GM12801 (cell line): ENCODE results near the gene TSFM.

ENCODE experiments used
- CTCF ChIP-seq: IDR thresholded peaks from one replicate; pipeline ENCODE4 v1.5.1; 2011; ENCODE audit warnings: control low read depth; ENCODE audit not compliant: insufficient read length; ENCODE audit errors: extremely low read depth

TSFM gene

GRCh38 chr12:57832966-57833365, 50.4 kb downstream of the TSFM start:
- TF ChIP-seq CTCF: no peak

- TF ChIP-seq CTCF: no peak
Observed at GRCh38 chr12:57833672-57834071, 51.1 kb downstream of the TSFM start.

- TF ChIP-seq CTCF: no peak
Observed at GRCh38 chr12:57834086-57834876, 51.7 kb downstream of the TSFM start.

GRCh38 chr12:57835366-57836288, 53.0 kb downstream of the TSFM start:
- TF ChIP-seq CTCF: no peak

GRCh38 chr12:57836442-57837375, 54.1 kb downstream of the TSFM start:
- no peak for TF ChIP-seq CTCF

GRCh38 chr12:57837864-57838562, 55.4 kb downstream of the TSFM start:
- TF ChIP-seq CTCF: no peak
